Amniotic epithelial cell (primary cell): ENCODE measurements around the gene TIMP4.

Experiments used
- DNase-seq: peaks from one replicate; pipeline ENCODE4 v3.0.0-alpha.2; 2010; ENCODE audit warnings: low read depth

The TIMP4 gene

DNA sequence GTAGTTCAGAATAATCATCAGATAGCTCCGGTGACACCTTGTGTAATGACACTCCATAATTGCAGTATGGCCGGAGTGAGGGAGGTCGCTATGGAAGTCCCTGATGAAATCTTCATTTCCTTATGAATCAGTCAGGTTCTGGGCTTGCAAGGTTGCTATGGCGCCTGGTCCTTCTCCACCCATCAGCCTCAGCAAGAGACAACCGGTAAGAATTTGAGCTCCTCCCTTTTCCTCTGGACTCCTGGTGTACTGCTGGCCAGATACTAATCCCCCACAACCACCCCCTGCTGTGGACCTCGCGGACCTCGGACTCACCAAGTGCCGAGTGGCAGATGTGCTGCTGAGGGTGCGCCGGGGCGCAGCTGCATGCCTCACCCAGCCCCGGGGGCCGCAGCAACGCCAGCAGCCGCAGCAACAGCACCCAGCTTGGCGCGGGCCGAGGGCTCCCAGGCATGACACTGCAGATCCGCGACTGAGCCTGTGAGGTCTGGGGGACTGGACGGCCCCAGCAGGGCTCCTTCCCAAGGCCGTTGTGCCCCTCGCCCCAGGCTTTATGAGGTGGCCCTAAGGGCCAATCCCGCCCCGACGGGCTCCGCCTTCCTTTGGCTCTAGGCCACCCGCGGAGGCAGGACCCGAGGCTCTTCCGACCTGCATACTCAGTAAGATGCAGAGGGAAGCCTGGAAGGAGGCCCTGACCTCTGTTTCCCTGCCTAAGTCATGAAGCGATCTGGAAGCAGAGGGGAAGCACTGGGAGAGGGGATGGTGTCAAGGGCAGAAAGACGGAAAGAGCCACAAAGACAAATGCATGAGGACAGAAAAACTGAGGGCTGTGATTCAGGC, at the start of gene TIMP4:
TSS of gene TIMP4 (minus strand) at position 526 of the 840 bp plus-strand sequence. CDS start at position 454, 72 bp downstream.
- peak; percentile 77 for DNase-seq

GRCh38 chr3:12205171-12205570, 46.5 kb upstream of the TIMP4 start:
- DNase-seq = no peak

DNA sequence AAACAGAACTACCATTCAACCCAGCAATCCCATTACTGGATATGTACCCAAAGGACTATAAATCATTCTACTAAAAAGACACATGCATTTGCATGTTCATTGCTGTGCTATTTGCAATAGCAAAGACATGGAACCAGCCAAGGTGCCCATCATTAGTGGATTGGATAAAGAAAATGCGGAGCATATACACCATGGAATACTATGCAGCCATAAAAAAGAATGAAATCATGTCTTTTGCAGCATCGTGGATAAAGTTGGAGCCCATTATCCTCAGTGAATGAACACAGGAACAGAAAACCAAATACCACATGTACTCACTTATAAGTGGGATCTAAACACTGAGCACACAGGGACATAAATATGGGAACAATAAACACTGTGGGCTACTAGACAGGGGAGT, 43.1 kb upstream of the TIMP4 start:
- DNase-seq = no peak

GRCh38 chr3:12198301-12198700, 39.6 kb upstream of the TIMP4 start:
- DNase-seq = peak; percentile 79

GRCh38 chr3:12197475-12197874, 38.8 kb upstream of the TIMP4 start:
- no peak for DNase-seq

DNA sequence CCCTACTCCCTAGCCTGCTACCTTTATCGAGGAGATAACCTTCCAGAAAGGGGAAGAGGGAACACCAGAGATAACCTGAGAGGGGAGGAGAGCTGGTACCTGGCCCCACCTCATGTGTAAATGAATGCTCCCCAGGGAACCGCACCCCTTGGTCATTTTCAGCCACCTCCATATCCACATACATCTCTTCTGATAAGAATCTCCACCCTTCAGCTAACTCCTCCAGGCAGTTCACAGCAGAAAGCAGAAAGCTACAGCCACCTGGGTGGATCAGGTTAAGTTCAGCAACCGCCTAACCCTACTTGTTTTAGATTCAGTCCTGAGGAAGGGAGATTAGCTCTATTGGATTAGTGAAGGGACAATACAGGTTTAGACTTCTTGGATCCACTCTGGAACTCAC, 38.0 kb upstream of the TIMP4 start:
- DNase-seq = no peak

- no peak for DNase-seq
Observed at GRCh38 chr3:12195231-12195630, 36.5 kb upstream of the TIMP4 start.

DNA sequence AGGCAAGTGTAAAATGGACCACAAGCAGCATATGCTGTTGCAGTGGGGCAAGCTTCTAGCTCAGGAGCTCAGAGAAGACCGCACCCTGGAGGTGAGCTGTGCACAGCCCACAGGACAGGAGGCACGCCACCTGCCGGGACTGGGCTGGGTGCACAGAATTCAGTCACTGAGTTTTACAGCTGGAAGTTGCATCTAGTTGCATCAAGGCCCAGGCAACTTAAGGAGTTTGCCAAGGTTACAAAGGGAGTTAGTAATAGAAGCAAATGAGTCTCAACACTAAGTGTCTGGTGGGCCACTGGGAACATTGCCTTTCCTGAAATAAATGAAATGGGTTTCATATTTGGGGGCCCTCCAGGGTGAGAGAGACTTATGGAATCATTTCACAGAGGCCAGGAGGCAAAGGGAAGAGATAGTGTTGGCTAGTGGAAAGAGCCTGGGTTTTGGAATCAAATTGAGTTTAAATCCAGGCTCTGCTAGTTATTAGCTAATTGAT, 36.0 kb upstream of the TIMP4 start:
- no peak for DNase-seq

- DNase-seq = peak; percentile 89
Observed at GRCh38 chr3:12194209-12194608, 35.5 kb upstream of the TIMP4 start.

DNA sequence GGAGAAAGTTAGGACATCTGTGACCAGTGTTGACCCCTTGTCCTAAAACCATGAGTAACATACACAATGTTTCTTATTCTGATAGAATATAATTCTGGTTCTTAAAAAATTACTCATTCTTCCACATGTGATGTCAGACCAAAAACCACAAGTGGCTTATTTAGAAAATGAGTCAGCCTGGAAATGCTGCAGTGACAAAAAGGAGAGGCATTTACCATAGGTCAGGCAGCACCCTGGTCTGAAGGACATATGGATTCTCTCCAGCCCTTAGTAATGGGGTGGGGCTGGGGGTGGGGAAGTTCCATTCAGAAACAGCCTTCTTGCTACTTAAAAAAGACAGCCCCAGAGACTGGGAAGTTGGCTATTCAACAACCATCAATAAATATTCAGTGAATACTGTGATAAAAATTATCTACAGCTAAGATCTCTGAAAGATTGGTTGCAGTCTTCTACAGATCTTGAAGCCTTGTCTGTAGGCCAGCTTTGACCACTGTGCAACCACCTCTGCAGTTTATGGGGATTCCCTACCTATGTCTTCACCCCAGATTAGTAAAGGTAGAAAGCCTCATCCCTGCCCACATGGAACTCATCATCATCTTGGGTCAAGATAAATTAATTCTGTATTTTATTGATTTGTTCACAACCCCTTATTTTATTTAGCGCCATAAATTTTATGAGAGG, 34.9 kb upstream of the TIMP4 start:
- DNase-seq = peak; percentile 97

GRCh38 chr3:12192655-12193484, 34.2 kb upstream of the TIMP4 start:
- DNase-seq = no peak

DNA sequence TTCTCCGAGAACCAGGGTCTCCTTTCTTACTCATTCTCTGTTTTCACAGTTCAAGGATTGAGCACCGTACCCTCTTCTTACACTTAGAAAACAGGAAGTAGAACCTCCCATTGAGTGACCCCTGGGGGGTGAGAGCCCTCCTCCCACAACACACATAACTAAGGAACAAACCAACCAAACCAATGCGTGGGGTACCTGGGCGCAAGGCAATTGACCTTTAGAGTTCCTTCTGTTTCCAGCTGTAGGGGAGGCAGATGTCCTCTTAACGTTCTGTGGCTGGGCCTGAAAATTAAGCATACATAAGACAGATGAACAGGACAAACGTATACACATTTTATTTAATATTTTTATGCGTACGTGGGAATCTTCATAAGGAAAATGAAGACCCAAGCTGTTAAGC, 33.5 kb upstream of the TIMP4 start:
- DNase-seq = no peak

GRCh38 chr3:12191559-12191958, 32.8 kb upstream of the TIMP4 start:
- DNase-seq = no peak

DNA sequence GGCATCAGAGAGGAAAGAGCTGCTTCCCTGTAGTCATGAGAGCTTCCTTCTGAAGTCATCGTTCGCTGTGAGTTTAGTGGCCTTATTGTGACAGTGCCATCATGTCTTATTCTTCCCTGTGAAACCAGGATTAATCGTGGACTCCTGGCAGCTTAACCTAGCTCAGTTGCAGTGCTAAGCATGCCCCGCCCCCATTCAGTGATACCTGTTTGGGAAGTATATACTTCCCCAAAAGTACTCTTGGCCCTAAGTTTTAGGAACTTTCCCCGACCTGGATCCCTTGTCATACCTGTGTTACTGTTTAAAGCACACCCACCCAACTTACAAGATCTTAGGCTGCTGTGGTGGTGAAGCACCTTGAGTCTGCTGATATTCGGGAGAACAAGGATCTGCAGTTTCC, 32.1 kb upstream of the TIMP4 start:
- DNase-seq = no peak

DNA sequence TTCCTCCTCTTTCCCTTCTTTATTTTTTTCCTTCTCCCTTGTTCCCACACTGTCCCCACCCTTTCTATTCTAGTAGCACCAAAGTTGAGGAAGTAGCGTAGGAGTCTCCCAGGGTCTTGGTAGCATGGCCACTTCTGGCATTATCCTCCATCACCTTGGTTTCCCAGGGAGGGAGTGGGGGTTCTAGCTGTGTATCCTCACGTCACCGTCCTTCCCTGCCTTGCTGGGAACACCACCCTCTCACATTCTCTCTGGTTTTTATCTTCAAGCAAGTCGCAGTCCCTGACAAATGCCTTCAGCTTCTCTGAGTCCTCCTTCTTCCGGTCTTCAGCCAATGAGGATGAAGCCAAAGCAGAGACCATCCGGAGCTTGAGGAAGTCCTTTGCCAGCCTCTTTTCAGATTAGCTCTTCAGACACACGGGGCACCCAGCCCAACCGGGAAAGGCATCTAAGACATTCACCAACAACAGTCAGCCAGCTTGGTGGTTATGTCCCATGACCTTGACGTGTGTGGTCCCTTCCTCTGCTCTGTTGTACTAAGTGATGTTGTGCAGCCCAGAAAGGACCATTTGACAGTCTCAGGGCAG, 31.6 kb upstream of the TIMP4 start:
- DNase-seq = no peak

- DNase-seq = no peak
Observed at GRCh38 chr3:12188681-12189287, 30.1 kb upstream of the TIMP4 start.

DNA sequence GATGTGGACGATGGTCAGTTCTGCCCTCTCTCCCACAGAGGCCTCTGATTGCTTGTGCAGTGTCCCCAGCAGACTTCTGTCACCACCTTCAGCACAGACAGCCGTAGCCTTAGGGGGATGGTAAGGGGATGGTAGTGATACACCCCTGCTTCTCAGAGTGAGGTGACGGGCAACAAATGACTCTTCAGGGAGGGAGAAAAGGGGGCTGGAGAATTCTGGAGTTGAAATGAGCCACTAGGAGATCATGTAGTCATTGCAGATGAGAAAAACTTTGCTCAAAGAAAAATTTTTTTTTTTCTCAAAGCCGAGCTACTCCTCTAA, 29.6 kb upstream of the TIMP4 start:
- DNase-seq = no peak

GRCh38 chr3:12187448-12188327, 29.0 kb upstream of the TIMP4 start:
- DNase-seq = peak; percentile 78

DNA sequence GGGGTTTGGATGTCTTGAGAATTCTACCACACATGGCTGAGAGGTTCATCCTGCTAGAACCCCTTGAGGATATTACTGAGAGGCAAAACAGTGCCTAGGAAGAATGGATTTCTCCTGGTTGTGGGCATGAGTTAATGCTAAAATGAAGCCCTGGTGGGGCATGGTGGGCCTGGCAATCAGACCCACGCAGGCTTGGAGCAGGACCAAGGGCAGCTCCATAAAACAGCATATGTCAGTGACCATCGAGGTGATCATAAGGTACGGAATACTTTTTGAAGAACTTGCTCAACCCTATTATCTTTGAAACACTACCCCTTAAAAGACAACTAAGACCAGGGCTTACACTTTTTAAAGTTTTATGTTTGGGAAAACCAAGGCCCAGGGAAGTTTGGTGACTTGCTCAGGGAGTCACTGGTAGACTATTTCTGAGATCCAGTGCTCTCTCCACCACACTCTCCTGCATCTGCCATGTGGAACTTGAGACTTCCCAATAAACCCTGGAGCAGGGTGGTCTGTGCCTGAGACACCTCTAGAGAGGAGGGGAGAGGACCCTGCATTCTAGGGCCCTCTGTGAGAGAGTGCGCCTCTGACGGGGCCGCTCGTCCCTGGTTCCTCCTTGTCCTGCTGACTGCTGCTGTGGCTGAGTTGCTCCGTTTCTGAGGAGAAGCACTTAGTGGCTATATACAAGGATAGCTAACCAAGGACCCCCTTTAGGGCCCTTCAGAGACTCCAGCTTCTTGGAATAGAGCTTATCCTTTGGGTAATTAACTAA, 28.0 kb upstream of the TIMP4 start:
- DNase-seq = no peak

DNA sequence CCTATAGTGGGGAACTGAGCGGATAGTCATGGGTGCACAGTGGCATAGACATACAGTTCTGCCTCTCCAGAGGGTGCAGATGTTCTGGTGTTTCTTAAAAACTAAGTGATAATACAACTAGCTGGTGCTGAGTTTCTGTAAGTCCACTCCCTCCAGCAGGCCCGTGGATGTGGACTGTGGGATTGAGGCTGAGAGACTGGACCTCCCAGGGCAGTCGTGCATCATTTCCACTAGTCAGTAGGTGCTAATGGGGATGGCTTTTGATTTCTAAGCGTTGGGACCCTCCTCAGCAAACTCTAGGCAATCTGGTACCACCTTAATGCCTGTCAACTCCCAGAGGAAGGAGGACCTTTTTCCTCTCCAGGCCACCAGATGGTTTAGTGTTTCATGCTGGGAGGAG, 27.3 kb upstream of the TIMP4 start:
- no peak for DNase-seq
